ENCODE measurements around the gene OR10AD1. TPM values are rescaled to one million over a fixed set of nuclear protein-coding genes. Genes with fewer than 3 reads are reported as not detected.
"Not testable (repeated sequence)": the region's sequence is repeated elsewhere in the genome, so short reads cannot be mapped to it uniquely, and the experiment has no call there.

Gene OR10AD1
- total RNA-seq: not detected

- 89% methylated on average over 4 of the region's 4 CpGs for WGBS
- no peak within 1 kb of the TSS for H3K27ac ChIP-seq
- H3K4me1 ChIP-seq: peaks cover 14% of the 10 kb centered on the region
- TF ChIP-seq EP300 (IDR thresholded peaks at IDR 0.05) (no peak), POLR2A (IDR thresholded peaks at IDR 0.05) (no peak), CTCF (IDR thresholded peaks at IDR 0.05) (no peak), POLR2AphosphoS5 (IDR thresholded peaks at IDR 0.05) (no peak)
- no peak within 1 kb of the TSS for H3K4me3 ChIP-seq
- no peaks in the 10 kb centered on the region for H3K27me3 ChIP-seq
- H3K36me3 ChIP-seq: no peaks in the 10 kb centered on the region
- no peak for DNase-seq (ENCODE audit: low spot score in 2 of 2)
- peaks cover 10% of the 10 kb centered on the region for H3K9me3 ChIP-seq
Observed at GRCh38 chr12:48203192-48203591, at the start of gene OR10AD1. OR10AD1 (minus strand) TSS chr12:48203292; CDS start chr12:48203292, 0 bp downstream.

- no peaks in the 10 kb centered on the region for H3K4me1 ChIP-seq
- TF ChIP-seq CTCF (IDR thresholded peaks at IDR 0.05) (no peak), POLR2A (IDR thresholded peaks at IDR 0.05) (no peak), EP300 (IDR thresholded peaks at IDR 0.05) (no peak), POLR2AphosphoS5 (IDR thresholded peaks at IDR 0.05) (no peak)
- H3K27ac ChIP-seq: no peak overlapping the region
- no peaks in the 10 kb centered on the region for H3K9me3 ChIP-seq
- no peak overlapping the region for H3K4me3 ChIP-seq
- H3K36me3 ChIP-seq: no peaks in the 10 kb centered on the region
- H3K27me3 ChIP-seq: no peaks in the 10 kb centered on the region
- no peak for DNase-seq (ENCODE audit: low spot score in 2 of 2)
- 82% methylated on average over 4 of the region's 5 CpGs for WGBS
Observed at GRCh38 chr12:48247181-48247966, 44.3 kb upstream of the OR10AD1 start.

GRCh38 chr12:48237162-48237561 lies 34.1 kb upstream of the OR10AD1 start:
- H3K4me1 ChIP-seq: no peaks in the 10 kb centered on the region
- DNase-seq (ENCODE audit: low spot score in 2 of 2): no peak
- TF ChIP-seq POLR2AphosphoS5 (IDR thresholded peaks at IDR 0.05) (no peak), EP300 (IDR thresholded peaks at IDR 0.05) (no peak), POLR2A (IDR thresholded peaks at IDR 0.05) (no peak)
- H3K4me3 ChIP-seq: no peak overlapping the region
- H3K9me3 ChIP-seq: no peaks in the 10 kb centered on the region
- no peaks in the 10 kb centered on the region for H3K36me3 ChIP-seq
- no peak overlapping the region for H3K27ac ChIP-seq
- no peaks in the 10 kb centered on the region for H3K27me3 ChIP-seq
- 61% methylated on average over 3 of the region's 3 CpGs for WGBS

GRCh38 chr12:48235796-48236333 lies 32.8 kb upstream of the OR10AD1 start:
- no peaks in the 10 kb centered on the region for H3K27me3 ChIP-seq
- no peak overlapping the region for H3K4me3 ChIP-seq
- no peaks in the 10 kb centered on the region for H3K4me1 ChIP-seq
- no peaks in the 10 kb centered on the region for H3K36me3 ChIP-seq
- no peak for DNase-seq (ENCODE audit: low spot score in 2 of 2)
- H3K9me3 ChIP-seq: no peaks in the 10 kb centered on the region
- TF ChIP-seq EP300 (IDR thresholded peaks at IDR 0.05): no peak
- no peak for TF ChIP-seq POLR2A (IDR thresholded peaks at IDR 0.05)
- no peak for TF ChIP-seq CTCF (IDR thresholded peaks at IDR 0.05)
- no peak for TF ChIP-seq POLR2AphosphoS5 (IDR thresholded peaks at IDR 0.05)
- 78% methylated on average over 4 of the region's 4 CpGs for WGBS
- H3K27ac ChIP-seq: no peak overlapping the region

- 91% methylated on average over 2 of the region's 2 CpGs for WGBS
- H3K36me3 ChIP-seq; H3K9me3 ChIP-seq; H3K27ac ChIP-seq; DNase-seq (ENCODE audit: low spot score in 2 of 2); H3K27me3 ChIP-seq; H3K4me1 ChIP-seq; H3K4me3 ChIP-seq: not testable (repeated sequence)
Observed at GRCh38 chr12:48231169-48231958, 28.3 kb upstream of the OR10AD1 start.

- not testable (repeated sequence) for H3K27me3 ChIP-seq; H3K27ac ChIP-seq; DNase-seq (ENCODE audit: low spot score in 2 of 2); H3K9me3 ChIP-seq; H3K4me3 ChIP-seq; H3K36me3 ChIP-seq; H3K4me1 ChIP-seq
- WGBS: 76% methylated on average over 3 of the region's 3 CpGs
Observed at GRCh38 chr12:48224533-48224932, 21.4 kb upstream of the OR10AD1 start.
